Activated T-helper 1 cell treated with anti-CD3 and anti-CD28 coated beads, Interleukin-12 subunit alpha, Interleukin-12 subunit beta, Interleukin-2, Interleukin-4 antibody, amounts not matched to agents 30 ng/mL and 10 ng/mL and 1 ng/mL, durations not matched to agents 14 hours and 24 hours and 36 hours (primary cell): ENCODE data around the gene RC3H2. TPM values are rescaled to one million over a fixed set of nuclear protein-coding genes. Genes with fewer than 3 reads are reported as not detected.

ENCODE experiments used
- DNase-seq: peaks from one replicate; pipeline ENCODE4 v3.0.0; 2021; ENCODE audit warnings: low spot score
- H3K27ac Mint-ChIP-seq: one replicate; pipeline ENCODE4 v1.8.0; 2021; ENCODE audit warnings: mild to moderate bottlenecking, mixed read lengths
- H3K27me3 Mint-ChIP-seq: one replicate; pipeline ENCODE4 v1.8.0; 2022; ENCODE audit warnings: mild to moderate bottlenecking, moderate library complexity, mixed read lengths; ENCODE audit not compliant: insufficient read depth
- H3K36me3 Mint-ChIP-seq: one replicate; pipeline ENCODE4 v1.8.0; 2021; ENCODE audit warnings: low read depth, mixed read lengths
- H3K4me1 Mint-ChIP-seq: one replicate; pipeline ENCODE4 v1.8.0; 2021; ENCODE audit warnings: low read depth, mixed read lengths
- H3K4me3 Mint-ChIP-seq: one replicate; pipeline ENCODE4 v1.8.0; 2021; ENCODE audit warnings: mild to moderate bottlenecking, moderate library complexity, mixed read lengths
- H3K9me3 Mint-ChIP-seq: one replicate; pipeline ENCODE4 v1.8.0; 2021; ENCODE audit warnings: mixed read lengths
- intact Hi-C: fragments of 100-400 bp; cut with micrococcal nuclease; formaldehyde crosslinking; loops from one replicate; pipeline ENCODE4 v1.15.1; 2024
- total RNA-seq: library from RNA; stranded (reverse); gene quantifications from 2 replicates; pipeline ENCODE4 v1.2.3, GENCODE V29; 2022

The RC3H2 gene
- total RNA-seq, 1 donor from 2014 or later = 39.8 TPM

DNA sequence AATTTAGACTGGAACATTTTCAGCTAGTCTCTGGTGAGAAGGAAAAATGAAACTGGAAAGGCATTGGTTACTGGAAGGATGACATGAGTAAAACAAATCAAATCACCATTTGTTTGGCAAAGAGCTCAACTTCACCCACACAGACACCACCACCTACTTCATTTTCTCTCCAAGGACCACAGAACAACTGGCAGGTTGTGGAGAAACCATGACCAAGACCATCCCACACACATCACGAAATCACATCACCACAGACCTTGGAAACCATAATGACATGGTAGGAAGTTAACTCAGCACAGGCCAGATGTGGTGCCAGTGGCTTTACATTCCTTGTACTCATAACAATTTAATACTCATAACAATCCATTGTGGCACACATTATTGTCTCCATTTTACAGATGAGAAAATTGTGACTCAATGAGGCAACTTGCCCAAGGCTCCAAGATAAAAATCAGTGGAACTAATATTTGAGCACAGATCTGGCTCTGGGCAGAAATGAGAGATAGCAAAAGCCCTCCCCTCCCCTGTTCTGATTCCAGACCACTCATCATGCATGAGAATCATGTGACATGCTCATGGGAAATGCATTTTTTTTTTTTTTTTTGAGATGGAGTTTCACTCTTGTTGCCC is 97.8 kb downstream of the RC3H2 start:
- Mint-ChIP-seq H3K4me1 (peaks cover 31% of the 10 kb centered on the region), H3K27ac (peak overlapping the region; percentile 57), H3K4me3 (no peak overlapping the region), H3K27me3 (no peaks in the 10 kb centered on the region), H3K36me3 (peaks cover 2% of the 10 kb centered on the region), H3K9me3 (peaks cover 7% of the 10 kb centered on the region)
- intact Hi-C loops = loop anchor here (1.0 to 5.0 kb wide), 8 partner anchors 39 to 1915 kb away; partner anchors contain the start of genes MRRF and RBM18
- peak; percentile 34 for DNase-seq

DNA sequence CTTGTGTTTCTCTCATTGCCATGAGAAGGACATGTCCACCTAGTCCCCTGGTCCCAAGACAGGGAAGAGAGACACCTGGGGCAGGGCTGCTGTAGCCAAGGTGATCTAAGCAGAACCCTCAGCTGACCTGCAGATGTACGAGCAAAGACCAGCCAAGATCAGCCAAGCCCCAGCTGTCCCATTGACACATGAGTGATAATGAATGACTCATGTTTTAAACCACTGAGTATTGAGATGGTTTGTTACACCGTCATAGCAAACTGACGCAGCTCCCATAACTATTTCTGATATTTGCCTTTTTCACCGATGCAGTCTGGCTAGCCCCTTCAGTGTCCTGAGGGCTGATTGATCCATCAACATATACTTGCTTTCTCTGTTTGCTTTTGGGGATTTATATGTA is 98.5 kb downstream of the RC3H2 start:
- Mint-ChIP-seq H3K4me3 (no peak overlapping the region), H3K27me3 (peaks cover 2% of the 10 kb centered on the region), H3K9me3 (peaks cover 7% of the 10 kb centered on the region), H3K4me1 (peaks cover 31% of the 10 kb centered on the region), H3K27ac (peak overlapping the region; percentile 57), H3K36me3 (peaks cover 2% of the 10 kb centered on the region)
- no peak for DNase-seq
- intact Hi-C loops = loop anchor here (1.0 to 5.0 kb wide), 8 partner anchors 40 to 1914 kb away; partner anchors contain the start of genes MRRF and RBM18

DNA sequence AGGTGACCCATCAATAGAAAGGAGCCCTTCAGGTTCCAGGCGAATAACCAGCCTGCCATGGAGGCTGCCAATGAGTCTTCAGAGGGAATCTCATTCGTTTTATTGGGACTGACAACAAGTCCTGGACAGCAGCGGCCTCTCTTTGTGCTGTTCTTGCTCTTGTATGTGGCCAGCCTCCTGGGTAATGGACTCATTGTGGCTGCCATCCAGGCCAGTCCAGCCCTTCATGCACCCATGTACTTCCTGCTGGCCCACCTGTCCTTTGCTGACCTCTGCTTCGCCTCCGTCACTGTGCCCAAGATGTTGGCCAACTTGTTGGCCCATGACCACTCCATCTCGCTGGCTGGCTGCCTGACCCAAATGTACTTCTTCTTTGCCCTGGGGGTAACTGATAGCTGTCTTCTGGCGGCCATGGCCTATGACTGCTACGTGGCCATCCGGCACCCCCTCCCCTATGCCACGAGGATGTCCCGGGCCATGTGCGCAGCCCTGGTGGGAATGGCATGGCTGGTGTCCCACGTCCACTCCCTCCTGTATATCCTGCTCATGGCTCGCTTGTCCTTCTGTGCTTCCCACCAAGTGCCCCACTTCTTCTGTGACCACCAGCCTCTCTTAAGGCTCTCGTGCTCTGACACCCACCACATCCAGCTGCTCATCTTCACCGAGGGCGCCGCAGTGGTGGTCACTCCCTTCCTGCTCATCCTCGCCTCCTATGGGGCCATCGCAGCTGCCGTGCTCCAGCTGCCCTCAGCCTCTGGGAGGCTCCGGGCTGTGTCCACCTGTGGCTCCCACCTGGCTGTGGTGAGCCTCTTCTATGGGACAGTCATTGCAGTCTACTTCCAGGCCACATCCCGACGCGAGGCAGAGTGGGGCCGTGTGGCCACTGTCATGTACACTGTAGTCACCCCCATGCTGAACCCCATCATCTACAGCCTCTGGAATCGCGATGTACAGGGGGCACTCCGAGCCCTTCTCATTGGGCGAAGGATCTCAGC is 104.8 kb downstream of the RC3H2 start, which contains the start of gene OR1K1:
Gene OR1K1 (plus strand): TSS at position 58 of the 995 bp plus-strand sequence. CDS start 0 bp downstream, at position 58.
- Mint-ChIP-seq H3K4me1 (no peaks in the 10 kb centered on the region), H3K9me3 (no peaks in the 10 kb centered on the region), H3K4me3 (no peak within 1 kb of the TSS), H3K27me3 (peaks cover 7% of the 10 kb centered on the region), H3K36me3 (no peaks in the 10 kb centered on the region), H3K27ac (no peak within 1 kb of the TSS)
- DNase-seq = no peak
- intact Hi-C loops = no loop called here

GRCh38 chr9:122797316-122798063 is 107.7 kb downstream of the RC3H2 start:
- intact Hi-C loops = no loop called here
- Mint-ChIP-seq H3K4me3 (no peak overlapping the region), H3K4me1 (no peaks in the 10 kb centered on the region), H3K9me3 (peaks cover 4% of the 10 kb centered on the region), H3K27me3 (peaks cover 7% of the 10 kb centered on the region), H3K27ac (no peak overlapping the region), H3K36me3 (no peaks in the 10 kb centered on the region)
- no peak for DNase-seq

Other genes starting within 250 kb of the RC3H2 start
- gene OR1B1, start 247.7 kb downstream of the RC3H2 start, total RNA-seq = not detected in 2 replicates
- gene OR1L1, start 243.6 kb downstream of the RC3H2 start, total RNA-seq = not detected in 2 replicates
- gene OR1L3, start 230.2 kb downstream of the RC3H2 start, total RNA-seq = not detected in 2 replicates
- gene OR1L4, start 181.4 kb downstream of the RC3H2 start, total RNA-seq = not detected in 2 replicates
- not detected in 2 replicates for gene OR1L6, start 163.1 kb downstream of the RC3H2 start, total RNA-seq
- gene OR5C1, start 116.4 kb downstream of the RC3H2 start, total RNA-seq = not detected in 2 replicates
- not detected in 2 replicates for gene OR1K1, start 105.2 kb downstream of the RC3H2 start, total RNA-seq
- gene PDCL, start 76.8 kb downstream of the RC3H2 start, total RNA-seq = 19.3 and 20.4 TPM in 2 replicates
- 12.1 and 12.6 TPM in 2 replicates for gene ZBTB6, start 8.0 kb upstream of the RC3H2 start, total RNA-seq
- gene ZBTB26, start 26.2 kb upstream of the RC3H2 start, total RNA-seq = 8.3 and 9.9 TPM in 2 replicates
- gene RABGAP1, start 35.7 kb upstream of the RC3H2 start, total RNA-seq = 26.6 and 30.2 TPM in 2 replicates
- gene GPR21, start 128.3 kb upstream of the RC3H2 start, total RNA-seq = 0.54 and 0.88 TPM in 2 replicates